Measurements from ENCODE around the gene THRSP.

GRCh38 chr11:78100261-78100660, 36.6 kb downstream of the THRSP start:
- TF ChIP-seq EZH2phosphoT487 (IDR thresholded peaks at IDR 0.05; ENCODE audit: borderline replicate concordance, low read depth) (no peak), YY1 (IDR thresholded peaks at IDR 0.05; ENCODE audit: low read depth) (no peak), RAD21 (IDR thresholded peaks at IDR 0.05; ENCODE audit: low read length) (no peak), NFIC (IDR thresholded peaks at IDR 0.05; ENCODE audit: borderline replicate concordance) (no peak), MXI1 (IDR thresholded peaks at IDR 0.05; ENCODE audit: low read depth, low read length) (no peak), TEAD4 (IDR thresholded peaks at IDR 0.05; ENCODE audit: borderline replicate concordance, insufficient read depth) (no peak), MAX (IDR thresholded peaks at IDR 0.05; ENCODE audit: low read depth) (no peak), REST (IDR thresholded peaks at IDR 0.05; ENCODE audit: low read depth, low read length) (no peak), RFX5 (IDR thresholded peaks at IDR 0.05; ENCODE audit: low read length) (no peak), CTCF (IDR thresholded peaks at IDR 0.05) (no peak)

Measured in SK-N-SH (cell line).